Nephron (organoid): ENCODE measurements around the gene ACAT2.
"Not testable (repeated sequence)": the region's sequence is repeated elsewhere in the genome, so short reads cannot be mapped to it uniquely, and the experiment has no call there.

ENCODE experiments used
- H3K27ac Mint-ChIP-seq, 3 experiments: 2 replicates each; pipeline ENCODE4 v1.8.0; 2020; ENCODE audit warnings: mixed read lengths in 3 of 3, mild to moderate bottlenecking in 2 of 3, moderate library complexity in 1 of 3
- H3K27me3 Mint-ChIP-seq: 2 replicates; pipeline ENCODE4 v1.8.0; 2021; ENCODE audit warnings: low read depth, mild to moderate bottlenecking, moderate library complexity, mixed read lengths
- H3K36me3 Mint-ChIP-seq: 2 replicates; pipeline ENCODE4 v1.8.0; 2020; ENCODE audit warnings: low read depth, mixed read lengths
- H3K4me1 Mint-ChIP-seq: 2 replicates; pipeline ENCODE4 v1.8.0; 2020; ENCODE audit warnings: mixed read lengths
- H3K4me3 Mint-ChIP-seq, 3 experiments: 2 replicates each; pipeline ENCODE4 v1.8.0; 2020; ENCODE audit warnings: mild to moderate bottlenecking in 3 of 3, mixed read lengths in 3 of 3, moderate library complexity in 2 of 3
- H3K9me3 Mint-ChIP-seq: 2 replicates; pipeline ENCODE4 v1.8.0; 2020; ENCODE audit warnings: mixed read lengths
- TF ChIP-seq, protein P1 (sequence below), 3 experiments: fragments of 200-600 bp; sonication (generic); IDR thresholded peaks; one replicate each; pipeline ENCODE4 v1.5.0; 2021; ENCODE audit warnings: antibody characterized with exemption in 3 of 3; ENCODE audit not compliant: unreplicated experiment in 3 of 3

Gene ACAT2

DNA sequence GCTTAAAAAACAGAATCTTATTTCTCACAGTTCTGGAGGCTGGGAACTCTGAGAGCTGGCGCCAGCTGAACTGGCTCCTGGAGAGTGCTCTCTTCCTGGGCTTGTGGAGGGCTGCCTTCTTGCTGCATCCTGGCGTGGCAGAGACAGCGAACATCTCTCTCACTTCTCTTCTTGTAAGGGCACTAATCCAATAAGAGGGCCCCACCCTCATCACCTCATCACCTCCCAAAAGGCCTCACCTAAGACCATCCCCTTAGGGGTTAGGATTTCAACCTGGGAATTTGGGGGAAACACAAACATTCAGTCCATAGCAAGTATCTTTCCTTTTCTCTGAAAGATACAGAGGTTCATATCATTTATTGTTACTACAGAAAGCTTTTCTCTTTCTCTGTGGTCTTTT lies 62.1 kb downstream of the ACAT2 start:
- no peaks in the 10 kb centered on the region for H3K36me3 Mint-ChIP-seq
- no peaks in the 10 kb centered on the region for H3K27me3 Mint-ChIP-seq
- peaks cover 2% of the 10 kb centered on the region for H3K9me3 Mint-ChIP-seq
- no peak overlapping the region for H3K4me3 Mint-ChIP-seq
- peaks cover 15% of the 10 kb centered on the region for H3K4me1 Mint-ChIP-seq
- TF ChIP-seq, protein P1, sequence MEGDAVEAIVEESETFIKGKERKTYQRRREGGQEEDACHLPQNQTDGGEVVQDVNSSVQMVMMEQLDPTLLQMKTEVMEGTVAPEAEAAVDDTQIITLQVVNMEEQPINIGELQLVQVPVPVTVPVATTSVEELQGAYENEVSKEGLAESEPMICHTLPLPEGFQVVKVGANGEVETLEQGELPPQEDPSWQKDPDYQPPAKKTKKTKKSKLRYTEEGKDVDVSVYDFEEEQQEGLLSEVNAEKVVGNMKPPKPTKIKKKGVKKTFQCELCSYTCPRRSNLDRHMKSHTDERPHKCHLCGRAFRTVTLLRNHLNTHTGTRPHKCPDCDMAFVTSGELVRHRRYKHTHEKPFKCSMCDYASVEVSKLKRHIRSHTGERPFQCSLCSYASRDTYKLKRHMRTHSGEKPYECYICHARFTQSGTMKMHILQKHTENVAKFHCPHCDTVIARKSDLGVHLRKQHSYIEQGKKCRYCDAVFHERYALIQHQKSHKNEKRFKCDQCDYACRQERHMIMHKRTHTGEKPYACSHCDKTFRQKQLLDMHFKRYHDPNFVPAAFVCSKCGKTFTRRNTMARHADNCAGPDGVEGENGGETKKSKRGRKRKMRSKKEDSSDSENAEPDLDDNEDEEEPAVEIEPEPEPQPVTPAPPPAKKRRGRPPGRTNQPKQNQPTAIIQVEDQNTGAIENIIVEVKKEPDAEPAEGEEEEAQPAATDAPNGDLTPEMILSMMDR (IDR thresholded peaks at IDR 0.05; ENCODE audit: unreplicated experiment in 3 of 3) = no peak
- peak overlapping the region in 2 of 3 experiments; percentile 72 to 90 for H3K27ac Mint-ChIP-seq

DNA sequence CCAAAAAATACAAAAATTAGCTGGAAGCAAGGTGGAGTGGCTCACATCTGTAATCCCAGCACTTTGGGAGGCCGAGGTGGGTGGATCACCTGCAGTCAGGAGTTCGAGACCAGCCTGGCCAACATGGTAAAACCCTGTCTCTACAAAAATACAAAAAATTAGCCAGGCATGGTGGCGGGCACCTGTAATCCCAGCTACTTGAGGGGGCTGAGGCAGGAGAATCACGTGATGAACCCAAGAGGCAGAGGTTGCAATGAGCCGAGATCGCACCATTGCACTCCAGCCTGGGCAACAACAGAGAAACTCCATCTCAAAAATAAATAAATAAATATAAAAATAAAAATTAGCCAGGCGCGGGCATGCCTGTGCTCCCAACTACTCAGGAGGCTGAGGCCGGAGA lies 62.8 kb downstream of the ACAT2 start:
- not testable (repeated sequence) for H3K9me3 Mint-ChIP-seq, H3K27me3 Mint-ChIP-seq, H3K36me3 Mint-ChIP-seq, H3K4me3 Mint-ChIP-seq
- H3K27ac Mint-ChIP-seq = peak overlapping the region in 1 of 3 experiments; percentile 90
- peaks cover 20% of the 10 kb centered on the region for H3K4me1 Mint-ChIP-seq

DNA sequence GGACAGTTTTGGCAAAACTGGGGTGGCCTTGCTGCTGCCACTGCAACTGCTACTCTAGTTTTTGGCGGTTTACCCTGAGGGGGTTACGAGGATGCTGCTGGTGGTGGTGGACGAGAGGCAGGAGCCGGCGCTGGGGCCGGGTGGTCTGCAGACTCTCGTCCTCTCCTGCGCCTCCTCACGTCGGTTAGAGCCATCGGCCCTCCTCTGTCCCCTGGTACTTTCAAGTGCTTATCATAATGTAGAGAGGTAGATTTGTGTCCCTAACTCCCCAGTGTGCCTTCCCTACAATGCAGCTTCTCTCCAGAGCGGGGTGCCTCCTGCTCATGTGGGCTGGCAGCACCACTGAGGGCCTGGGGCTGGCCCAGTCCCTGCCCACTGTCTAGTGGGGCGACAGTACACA lies 64.2 kb downstream of the ACAT2 start:
- TF ChIP-seq, protein P1 (IDR thresholded peaks at IDR 0.05; ENCODE audit: unreplicated experiment in 3 of 3) = no peak
- no peaks in the 10 kb centered on the region for H3K36me3 Mint-ChIP-seq
- no peaks in the 10 kb centered on the region for H3K9me3 Mint-ChIP-seq
- no peak overlapping the region for H3K27ac Mint-ChIP-seq
- no peaks in the 10 kb centered on the region for H3K27me3 Mint-ChIP-seq
- peaks cover 29% of the 10 kb centered on the region for H3K4me1 Mint-ChIP-seq
- H3K4me3 Mint-ChIP-seq = no peak overlapping the region

DNA sequence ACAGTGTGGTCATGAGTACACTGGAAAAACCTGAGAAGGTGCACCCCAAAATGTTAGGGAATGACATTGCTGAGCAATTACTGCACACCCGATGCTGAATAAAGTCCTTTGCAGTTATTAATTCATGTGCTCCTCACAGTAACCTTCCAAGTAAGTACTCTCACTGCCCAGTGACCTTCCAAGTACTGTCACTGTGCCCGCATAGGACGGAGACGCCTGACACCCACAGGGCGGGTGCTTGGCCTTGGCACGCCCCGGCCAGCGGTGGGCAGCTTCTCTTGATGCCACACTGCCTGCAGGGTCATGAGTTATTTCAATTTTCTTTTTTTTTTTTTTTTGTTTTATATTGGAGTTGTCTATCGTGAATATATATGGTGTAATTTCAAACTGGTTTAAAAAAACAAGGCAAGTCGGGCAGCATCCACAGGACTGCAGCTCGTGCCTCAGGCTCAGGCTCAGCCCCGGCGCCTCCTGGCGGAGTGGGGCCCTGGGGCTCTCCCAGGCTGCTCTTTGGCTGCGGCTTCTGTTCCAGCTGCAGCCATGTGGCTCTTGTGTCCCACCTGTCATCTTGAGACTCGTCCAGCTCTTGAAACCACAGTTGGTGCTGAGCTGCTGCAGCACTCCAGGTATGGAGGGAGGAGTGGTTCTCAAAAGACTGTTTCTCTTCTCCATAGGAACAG lies 65.3 kb downstream of the ACAT2 start:
- Mint-ChIP-seq H3K27ac (no peak overlapping the region), H3K36me3 (no peaks in the 10 kb centered on the region), H3K27me3 (peaks cover 5% of the 10 kb centered on the region), H3K4me3 (no peak overlapping the region), H3K4me1 (peaks cover 29% of the 10 kb centered on the region), H3K9me3 (no peaks in the 10 kb centered on the region)
- TF ChIP-seq, protein P1 (IDR thresholded peaks at IDR 0.05; ENCODE audit: unreplicated experiment in 3 of 3) = no peak

DNA sequence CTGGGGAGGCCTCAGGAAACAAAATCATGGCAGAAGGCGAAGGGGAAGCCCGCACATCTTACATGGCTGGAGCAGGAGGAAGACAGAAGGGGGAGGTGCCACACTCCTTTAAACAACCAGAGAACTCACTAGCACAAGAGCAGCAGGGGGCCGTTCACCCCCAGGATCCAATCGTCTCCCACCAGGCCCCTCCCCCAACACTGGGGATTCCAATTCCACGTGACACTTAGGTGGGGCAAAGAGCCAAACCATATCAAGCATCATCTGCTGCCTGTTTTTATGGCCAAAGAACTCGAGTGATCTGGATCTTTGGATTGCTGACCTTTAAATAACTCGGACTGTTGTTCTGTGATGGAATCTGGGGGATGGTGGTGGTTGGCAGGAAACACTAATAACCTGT lies 66.2 kb downstream of the ACAT2 start:
- Mint-ChIP-seq H3K36me3 (no peaks in the 10 kb centered on the region), H3K27me3 (peaks cover 5% of the 10 kb centered on the region), H3K4me3 (no peak overlapping the region), H3K27ac (peak overlapping the region in 2 of 3 experiments; percentile 4 to 42), H3K4me1 (peaks cover 29% of the 10 kb centered on the region), H3K9me3 (no peaks in the 10 kb centered on the region)
- TF ChIP-seq, protein P1 (IDR thresholded peaks at IDR 0.05; ENCODE audit: unreplicated experiment in 3 of 3) = no peak
